D721Med (cell line): ENCODE measurements around the gene ADCK1.
"Not testable (repeated sequence)": the region's sequence is repeated elsewhere in the genome, so short reads cannot be mapped to it uniquely, and the experiment has no call there.

Experiments
- DNase-seq: peaks from one replicate; pipeline ENCODE4 v3.0.0; 2011; ENCODE audit warnings: low spot score; ENCODE audit not compliant: insufficient read length
- FAIRE-seq: peaks from 2 replicates; lab custom pipeline; 2011; peaks lifted over from hg19 to GRCh38; lab: Jason Lieb, UNC
- TF ChIP-seq, protein P1 (sequence below): IDR thresholded peaks from 2 replicates; pipeline ENCODE4 v1.5.1; 2012; ENCODE audit warnings: mild to moderate bottlenecking, control low read depth; ENCODE audit not compliant: insufficient read depth; ENCODE audit errors: missing control alignments

ADCK1 gene

GRCh38 chr14:77880056-77880455 is 80.1 kb downstream of the ADCK1 start:
- FAIRE-seq (no peak), DNase-seq (no peak)

DNA sequence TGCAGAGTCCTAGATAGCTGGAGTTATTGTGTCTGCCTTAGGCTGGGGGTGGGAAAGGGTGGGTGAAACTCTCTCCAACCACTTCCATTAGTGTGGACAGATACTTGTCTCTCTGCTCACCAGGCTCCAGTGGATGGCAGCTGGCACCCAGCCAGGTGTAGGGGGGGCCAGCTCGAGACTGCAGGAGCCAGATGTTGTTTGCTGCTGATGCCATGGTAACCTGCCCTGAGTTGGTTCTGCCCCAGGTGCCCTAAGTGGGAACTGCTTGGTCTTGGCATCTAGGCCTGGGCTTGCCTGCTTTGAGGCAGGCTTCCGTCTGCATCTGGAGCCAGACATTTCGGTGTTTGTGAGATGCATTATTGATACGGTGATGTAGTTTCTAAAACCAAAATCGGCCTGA is 82.2 kb downstream of the ADCK1 start:
- no peak for FAIRE-seq
- TF ChIP-seq, protein P1, sequence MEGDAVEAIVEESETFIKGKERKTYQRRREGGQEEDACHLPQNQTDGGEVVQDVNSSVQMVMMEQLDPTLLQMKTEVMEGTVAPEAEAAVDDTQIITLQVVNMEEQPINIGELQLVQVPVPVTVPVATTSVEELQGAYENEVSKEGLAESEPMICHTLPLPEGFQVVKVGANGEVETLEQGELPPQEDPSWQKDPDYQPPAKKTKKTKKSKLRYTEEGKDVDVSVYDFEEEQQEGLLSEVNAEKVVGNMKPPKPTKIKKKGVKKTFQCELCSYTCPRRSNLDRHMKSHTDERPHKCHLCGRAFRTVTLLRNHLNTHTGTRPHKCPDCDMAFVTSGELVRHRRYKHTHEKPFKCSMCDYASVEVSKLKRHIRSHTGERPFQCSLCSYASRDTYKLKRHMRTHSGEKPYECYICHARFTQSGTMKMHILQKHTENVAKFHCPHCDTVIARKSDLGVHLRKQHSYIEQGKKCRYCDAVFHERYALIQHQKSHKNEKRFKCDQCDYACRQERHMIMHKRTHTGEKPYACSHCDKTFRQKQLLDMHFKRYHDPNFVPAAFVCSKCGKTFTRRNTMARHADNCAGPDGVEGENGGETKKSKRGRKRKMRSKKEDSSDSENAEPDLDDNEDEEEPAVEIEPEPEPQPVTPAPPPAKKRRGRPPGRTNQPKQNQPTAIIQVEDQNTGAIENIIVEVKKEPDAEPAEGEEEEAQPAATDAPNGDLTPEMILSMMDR, result no peak
- DNase-seq, result no peak

More at GRCh38 chr14:77880056-77880455, 80.1 kb downstream of the ADCK1 start:
- TF ChIP-seq, protein P1, result no peak

GRCh38 chr14:77882636-77883035 is 82.7 kb downstream of the ADCK1 start:
- TF ChIP-seq, protein P1, result no peak
- FAIRE-seq (no peak), DNase-seq (no peak)

DNA sequence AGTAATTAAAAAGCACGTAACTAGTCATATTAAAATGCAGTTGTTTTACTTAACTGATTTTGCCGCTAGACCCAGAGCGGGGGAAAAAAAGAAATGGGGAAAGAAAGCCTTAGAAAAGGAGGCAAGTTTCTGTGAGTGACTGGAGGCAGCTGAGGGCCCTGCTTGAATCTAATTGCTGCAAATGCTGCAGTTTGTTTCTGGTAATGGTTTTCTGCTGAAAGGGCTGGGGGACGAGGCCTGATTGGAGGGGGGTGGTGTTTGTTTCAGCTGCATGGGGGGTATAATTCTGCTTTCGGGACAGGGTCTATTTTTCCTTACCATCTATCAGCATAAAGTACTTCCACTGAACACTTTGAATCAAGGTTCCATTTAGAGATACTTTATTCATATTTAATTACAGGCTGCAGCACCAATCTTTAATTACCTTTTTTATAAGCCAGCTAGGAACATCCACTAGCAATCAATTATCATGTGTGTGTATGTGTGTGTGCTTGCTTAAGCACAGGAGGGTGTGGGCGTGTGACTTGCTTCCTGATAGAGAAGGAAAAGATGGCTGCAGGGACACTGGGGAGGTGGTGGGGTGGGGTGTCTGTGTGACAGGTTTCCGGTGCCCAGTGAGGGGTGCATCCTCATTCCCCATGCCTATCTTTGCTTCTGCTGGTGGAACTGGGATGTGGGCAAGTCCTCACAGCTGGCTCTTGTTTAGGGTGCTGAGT is 83.4 kb downstream of the ADCK1 start:
- FAIRE-seq (no peak), DNase-seq (no peak)
- TF ChIP-seq, protein P1, result no peak

DNA sequence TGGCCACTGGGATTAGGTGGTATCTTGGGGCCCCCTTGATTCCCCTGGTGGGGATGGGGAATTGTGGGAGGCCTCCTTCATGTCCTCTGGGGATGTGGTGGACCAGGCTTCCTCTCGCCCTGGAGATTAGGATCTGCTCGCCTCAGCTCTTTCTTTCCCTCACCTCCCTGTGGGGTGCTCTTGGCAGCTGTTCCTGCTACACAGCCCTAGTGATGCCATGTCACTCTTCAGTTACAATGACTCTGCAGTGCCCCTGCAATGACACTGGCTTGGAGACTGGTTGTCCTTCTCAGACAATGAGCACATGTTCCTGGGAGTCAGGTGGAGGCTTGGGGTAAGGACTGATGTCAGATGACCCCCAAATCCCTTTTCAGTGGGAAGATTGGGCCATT is 83.9 kb downstream of the ADCK1 start:
- TF ChIP-seq, protein P1, result no peak
- FAIRE-seq, result no peak
- no peak for DNase-seq

DNA sequence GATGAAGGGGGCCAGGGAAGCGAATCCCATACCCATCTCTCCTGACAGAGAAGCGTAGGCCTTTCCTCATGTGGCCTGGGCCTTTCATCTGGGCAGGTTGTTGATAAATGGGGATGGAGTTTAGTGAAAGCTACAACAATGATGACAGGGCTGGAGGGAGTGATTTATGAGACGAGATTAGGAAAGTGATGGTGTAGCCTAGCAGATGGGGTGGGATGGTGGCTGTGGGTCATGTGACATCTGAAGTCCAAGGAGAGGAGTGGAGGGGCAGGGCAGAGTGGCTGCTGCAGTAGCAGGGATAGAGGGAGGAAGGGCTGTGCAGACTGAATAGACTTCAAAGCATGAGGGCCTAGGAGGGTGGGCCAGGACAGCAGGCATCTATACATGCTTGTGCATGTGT is 85.5 kb downstream of the ADCK1 start:
- FAIRE-seq (no peak), DNase-seq (no peak)
- TF ChIP-seq, protein P1, result no peak

DNA sequence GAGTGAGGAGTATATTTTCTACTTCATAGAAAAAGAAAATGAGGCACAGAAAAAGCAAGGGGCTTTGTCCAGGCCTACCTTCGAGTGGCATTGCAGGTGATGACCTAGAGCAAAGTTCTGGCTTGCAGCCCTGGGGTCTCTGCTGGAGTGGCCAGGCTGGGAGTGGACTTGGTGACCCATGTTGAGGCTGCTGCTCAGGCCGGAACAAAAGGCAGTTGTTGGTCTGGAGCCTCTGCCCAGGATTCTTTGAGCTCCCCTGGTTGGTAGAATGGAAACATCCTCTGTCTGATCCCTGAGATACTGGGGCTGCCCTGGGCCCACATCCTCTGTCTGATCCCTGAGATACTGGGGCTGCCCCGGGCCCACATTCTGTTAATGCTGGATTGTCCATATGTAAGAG is 86.1 kb downstream of the ADCK1 start:
- FAIRE-seq, result no peak
- no peak for DNase-seq
- TF ChIP-seq, protein P1, result no peak

GRCh38 chr14:77888903-77889302 is 89.0 kb downstream of the ADCK1 start:
- DNase-seq, FAIRE-seq: not testable (repeated sequence)
